GM21737 (cell line): ENCODE measurements around the gene RAB3GAP1.
"Not testable (repeated sequence)": the region's sequence is repeated elsewhere in the genome, so short reads cannot be mapped to it uniquely, and the experiment has no call there.

Experiments
- ATAC-seq: cut with Tn5 transposase; IDR thresholded peaks from one replicate; pipeline ENCODE4 v1.9.1; 2021; ENCODE audit warnings: mild to moderate bottlenecking, moderate library complexity; ENCODE audit not compliant: unreplicated experiment

RAB3GAP1 gene

DNA sequence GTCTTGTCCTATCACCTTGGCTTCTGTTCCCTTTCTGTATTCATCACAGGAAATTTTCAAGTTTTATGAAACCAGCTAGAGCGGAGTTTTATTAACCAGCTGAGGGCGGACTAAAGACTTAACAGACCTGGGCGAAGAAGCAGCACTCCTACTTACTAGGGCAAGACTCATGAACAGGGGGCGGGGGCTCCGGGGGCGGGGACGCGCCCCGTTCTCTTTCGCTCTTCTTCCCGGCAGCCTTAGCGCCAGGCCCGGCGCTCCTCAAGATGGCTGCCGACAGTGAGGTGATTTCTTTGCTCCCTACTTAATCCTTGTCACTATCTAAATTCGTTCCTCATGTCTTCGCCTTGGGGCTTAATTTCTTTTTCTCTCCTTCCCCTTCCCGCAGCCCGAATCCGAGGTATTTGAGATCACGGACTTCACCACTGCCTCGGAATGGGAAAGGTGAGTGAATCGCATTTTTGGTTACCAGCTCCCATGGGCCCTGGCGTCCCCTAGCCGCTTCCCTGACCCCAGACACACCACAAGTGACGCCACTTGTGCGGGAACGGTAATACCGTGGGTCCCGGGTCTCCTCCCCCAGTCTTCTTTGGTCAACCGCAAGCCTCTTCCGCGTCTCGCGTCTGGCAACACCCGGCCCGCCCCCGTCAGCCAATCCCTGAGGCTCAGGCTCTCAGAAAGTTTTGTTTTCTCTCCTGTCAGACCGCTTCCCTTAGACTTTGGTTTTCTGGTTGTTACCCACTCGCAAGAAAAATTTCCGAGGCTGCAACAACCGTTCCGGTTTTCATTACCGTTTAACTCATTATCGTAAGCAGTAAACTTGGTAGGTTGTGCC is at the start of gene RAB3GAP1:
Gene RAB3GAP1 (plus strand): TSS at position 251 of the 835 bp plus-strand sequence. CDS start 16 bp downstream, at position 267.
- peak; percentile 78 for ATAC-seq

DNA sequence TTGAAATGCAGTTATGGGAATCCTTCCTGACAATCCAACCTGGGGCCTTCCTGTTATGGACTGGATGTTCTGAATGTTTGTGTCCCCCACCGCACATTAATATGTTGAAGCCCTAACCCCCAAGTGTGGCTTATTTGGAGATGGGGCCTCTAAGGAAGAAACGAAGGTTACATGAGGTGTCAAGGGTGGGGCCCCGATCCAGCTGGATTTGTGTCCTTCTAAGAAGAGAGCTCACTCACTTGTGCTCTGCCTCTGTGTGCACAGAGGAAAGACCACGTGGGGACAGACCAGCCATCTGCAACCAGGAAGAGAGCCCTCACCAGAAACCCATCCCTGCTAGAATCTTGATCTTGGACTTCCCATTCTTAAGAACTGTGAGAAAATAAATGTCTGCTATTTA is 49.3 kb upstream of the RAB3GAP1 start:
- no peak for ATAC-seq

DNA sequence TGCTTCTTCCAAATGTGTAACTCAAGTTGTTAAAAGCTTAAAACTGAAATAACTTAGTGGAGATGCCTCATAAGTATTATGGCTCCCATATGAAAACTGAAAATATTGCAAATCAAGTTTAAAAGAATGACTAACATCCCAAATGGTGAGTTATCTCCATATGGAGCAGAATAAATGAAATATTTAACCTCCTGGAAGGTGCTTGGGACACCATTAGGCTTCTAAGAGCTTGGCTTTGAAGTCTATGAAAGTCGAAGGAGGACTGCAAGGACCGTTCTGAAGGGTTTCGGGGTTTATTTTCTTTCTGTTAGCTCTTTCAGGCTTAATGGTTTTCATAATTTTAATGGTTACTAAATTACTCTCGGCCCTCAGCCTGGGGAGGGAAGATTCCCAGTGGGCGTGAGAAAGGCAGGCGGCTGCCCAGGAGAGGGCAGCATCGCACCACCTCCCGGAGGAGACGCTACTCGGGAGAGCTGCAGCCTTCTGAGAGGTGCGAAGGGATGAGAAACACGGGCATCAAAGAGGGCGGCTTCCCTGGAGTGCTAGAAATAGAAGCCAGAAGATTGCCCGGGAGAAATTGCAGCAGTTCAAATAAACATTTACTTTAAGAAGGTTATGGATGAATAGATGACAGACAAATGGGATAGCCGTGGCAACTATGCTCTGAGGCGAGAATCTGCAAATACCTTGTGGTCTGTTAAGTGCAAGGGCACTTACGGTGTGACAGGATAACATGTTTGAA is 47.9 kb upstream of the RAB3GAP1 start:
- ATAC-seq = peak; percentile 89

DNA sequence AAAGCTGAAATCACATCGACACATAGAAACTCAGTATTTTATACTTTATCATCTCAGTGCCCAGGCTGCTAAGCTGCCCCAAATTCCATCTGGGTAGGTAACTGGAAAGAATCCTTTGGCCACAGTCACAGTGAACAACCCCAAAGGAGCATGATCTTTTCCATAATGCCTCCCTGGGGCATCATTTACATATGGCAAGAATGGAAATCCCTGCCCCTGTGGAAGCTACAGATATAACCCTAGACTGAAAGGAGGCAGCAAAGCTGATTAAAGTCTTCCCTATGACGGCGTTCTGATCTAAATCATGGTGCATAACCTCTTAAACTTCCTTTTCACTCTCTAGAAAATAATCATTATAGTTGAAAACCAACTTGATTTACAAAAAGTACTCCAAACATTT is 46.3 kb upstream of the RAB3GAP1 start:
- ATAC-seq = no peak

DNA sequence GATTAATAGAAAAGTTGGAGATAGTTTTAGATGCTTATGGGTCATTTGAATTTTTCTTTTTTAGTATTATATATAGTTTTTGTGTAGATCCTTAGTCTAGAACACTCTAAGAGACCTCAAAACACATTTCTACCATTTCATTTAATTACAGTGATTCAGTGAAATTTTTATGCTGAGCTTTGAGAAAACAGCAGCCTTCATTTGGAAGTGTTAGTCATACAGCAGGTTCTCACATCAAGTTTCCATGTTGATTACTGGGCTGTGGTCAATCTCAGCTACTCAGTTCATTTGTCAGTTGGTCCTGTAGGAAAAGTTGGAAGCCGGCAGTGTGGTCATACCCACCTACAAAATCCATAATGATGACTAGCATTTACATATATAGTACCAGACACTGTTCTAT is 42.8 kb upstream of the RAB3GAP1 start:
- ATAC-seq = no peak

DNA sequence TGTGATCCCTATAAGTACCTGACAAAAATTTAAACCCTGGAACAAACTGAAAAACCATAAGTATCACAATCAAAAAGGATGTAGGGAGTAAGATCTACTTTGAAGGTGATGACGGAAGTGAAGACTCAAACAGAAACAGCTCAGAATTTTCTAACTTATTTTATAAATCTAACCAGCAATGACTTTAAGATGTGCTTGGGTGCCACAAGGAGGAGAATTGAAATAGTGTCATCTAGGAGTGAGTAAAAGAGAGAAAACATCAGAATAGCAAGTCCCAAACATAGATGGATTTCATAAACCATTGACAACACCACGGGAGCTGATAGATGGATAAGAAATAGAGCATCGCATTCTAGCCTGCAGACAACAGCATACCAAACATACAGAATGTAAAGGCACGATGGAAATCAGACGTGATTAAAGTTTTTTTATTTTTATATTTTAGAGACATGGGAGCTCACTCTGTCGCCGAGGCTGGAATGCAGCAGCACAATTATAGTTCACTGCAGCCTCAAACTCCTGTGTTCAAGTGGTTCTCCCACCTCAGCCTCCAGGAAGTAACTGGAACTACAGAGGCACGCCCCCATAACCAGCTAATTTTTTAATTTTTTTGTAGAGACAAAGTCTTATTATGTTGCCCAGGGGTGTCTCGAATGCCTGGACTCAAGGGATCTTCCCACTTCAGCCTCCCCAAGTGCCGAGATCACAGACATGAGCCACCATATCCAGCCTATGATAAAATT is 41.7 kb upstream of the RAB3GAP1 start:
- ATAC-seq = no peak

DNA sequence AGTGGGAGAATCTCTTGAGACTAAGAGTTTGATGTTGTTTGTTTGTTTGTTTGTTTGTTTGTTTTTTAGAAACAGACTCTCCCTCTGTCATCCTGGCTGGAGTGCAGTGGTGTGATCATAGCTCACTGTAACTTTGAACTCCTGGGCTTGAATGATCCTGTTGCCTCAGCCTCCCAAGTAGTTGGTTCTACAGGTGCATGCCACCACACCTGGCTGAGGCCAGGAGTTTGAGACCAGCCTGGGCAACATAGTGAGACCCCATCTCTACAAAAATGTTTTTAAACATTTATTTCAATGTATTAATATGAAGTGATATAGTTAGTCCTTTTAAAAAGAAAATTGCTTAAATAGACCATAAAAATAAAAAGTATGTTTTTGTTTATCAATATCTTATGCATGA is 40.5 kb upstream of the RAB3GAP1 start:
- no peak for ATAC-seq

DNA sequence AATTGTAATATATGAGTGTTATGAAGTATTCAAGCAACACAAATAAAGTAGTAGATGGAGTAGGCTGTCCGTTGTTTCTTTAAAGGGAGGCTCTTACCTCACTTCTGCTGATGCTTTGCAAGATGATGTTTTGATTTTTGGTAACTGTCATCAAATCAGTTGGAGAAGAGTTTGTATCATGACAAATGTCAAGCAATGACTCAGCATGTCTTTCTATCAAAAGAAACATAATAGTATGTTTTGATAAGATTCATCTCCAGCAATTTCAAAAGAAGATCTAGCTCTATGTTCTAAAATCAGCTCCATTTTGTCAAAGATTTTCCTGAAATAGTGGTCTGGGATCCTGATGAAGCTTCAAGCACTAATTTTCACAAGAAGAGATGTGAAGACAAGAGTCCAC is 30.5 kb upstream of the RAB3GAP1 start:
- ATAC-seq = no peak

DNA sequence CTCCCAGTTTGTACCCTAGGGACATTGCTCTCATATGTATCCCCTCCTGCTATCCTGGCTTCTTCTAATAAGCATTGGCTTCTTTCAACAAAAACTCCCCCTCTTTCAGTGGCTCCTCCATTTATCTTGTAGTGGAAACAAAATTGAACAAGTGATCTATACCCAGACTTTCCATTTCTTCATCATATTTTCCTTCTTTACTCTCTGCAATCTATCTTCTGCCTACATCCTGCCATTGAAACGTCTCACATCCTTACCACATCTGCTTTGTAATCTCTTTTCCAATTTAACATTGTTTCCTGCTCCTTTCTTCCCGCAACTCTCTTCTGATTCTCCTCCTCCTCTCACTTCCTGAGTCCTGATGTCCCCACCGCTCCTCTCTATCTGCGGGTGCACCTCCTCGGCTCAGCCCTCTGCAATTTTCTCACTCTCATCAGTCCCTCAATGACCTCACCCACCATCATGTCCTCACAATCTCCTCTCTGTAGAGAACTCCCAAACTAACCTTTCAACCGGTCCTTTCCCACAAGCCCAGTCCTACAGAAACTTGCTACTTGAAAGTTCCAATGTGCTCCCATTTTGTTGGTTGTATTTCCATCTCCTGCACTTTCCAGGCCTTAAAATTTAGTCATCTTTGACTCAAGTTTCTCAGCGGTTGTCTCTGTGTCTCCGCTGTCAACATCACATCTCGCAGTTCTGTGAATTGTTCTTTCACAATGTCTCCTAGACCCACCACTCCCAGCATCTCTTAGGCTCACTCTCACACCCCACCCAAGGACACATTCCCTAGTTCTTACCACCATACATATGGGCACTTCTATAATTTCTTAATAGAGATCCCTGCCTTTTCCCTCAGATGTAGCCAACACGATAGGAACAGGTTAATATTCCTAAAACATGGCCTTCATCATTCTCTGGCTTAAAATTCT is 28.9 kb upstream of the RAB3GAP1 start:
- no peak for ATAC-seq

DNA sequence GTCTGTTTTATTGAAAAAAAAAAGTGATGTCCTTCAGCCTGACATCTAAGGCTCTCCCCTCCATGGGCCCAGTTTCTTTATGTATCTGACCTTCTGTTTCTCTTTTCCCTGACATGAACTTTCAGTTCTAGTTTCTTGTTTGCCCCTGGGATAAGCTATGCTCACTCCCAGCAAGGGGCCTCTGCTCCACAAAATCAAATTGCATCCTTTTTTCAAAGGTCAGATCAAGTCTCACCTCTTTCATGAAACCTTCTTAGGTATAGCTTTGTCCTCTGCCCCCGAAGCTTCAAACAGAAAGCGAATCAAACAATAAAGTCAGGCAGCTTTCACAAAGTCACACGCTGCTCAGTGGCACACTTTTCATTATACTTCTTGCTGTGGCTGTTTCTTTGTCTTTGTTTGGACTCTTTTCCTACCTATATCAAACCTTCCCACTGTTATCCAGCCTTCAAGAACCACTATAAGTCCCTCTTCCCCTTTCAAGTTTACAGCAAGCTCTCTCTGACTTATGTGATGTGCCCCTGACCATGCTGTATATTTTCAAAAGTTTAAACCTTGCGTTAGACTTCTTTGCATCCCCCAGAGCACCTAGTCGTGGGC is 28.1 kb upstream of the RAB3GAP1 start:
- no peak for ATAC-seq

DNA sequence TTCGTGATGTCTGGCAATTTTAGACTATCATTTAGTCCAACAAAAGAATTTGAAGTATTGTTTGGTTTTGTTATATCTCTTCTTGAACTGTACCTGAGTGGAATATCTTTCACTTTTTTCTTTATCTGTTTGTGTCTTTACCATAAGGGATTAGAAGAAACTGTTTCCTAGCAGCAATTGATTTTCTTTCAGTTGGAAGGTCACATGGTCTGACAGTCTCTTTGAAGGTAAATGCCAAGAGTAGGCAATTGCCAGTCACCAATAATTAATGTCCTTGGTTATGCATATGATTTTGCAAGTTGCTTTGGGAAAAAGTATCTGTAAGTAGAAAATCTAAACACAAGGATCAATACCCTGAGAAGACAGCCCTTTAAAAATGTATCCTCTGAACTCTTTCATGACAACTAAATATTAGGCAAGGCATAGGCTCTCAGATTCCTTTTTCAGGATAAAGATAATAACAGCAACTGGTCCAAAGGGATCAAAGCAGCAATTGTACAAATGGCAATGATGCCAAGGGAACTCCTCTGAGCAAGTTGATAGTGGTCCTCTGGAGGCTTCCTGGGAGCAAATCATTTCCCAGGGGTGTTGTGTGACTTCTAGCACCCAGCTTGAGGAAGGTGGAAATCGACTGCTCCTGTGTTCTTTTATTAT is 22.5 kb upstream of the RAB3GAP1 start:
- ATAC-seq = no peak

DNA sequence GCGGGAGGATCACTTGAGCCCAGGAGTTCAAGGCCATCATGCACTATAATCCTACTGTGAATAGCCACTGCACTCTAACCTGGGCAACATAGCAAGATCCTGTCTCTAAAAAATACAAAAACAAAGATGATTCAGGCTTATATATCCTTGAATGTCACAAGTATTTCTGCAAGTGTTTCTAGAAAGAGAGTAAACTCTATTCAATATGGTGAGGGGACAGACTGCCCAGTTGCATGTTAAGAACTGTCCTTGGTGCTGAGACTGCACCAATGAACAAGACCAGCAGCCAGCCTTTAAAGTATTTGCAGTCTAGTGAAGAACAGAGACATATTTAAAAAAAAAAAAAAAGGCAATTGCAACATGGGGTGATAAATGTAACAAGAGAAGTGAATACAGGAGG is 21.3 kb upstream of the RAB3GAP1 start:
- ATAC-seq = no peak

DNA sequence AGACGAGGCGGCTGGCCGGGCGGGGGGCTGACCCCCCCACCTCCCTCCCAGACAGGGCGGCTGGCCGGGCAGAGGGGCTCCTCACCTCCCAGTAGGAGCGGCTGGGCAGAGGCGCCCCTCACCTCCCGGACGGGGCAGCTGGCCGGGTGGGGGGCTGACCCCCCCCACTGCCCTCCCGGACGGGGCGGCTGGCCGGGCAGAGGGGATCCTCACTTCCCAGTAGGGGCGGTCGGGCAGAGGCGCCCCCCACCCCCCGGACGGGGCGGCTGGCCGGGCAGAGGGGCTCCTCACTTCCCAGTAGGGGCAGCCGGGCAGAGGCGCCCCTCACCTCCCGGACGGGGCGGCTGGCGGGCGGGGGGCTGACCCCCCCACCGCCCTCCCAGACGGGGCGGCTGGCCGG is 18.9 kb upstream of the RAB3GAP1 start:
- ATAC-seq = not testable (repeated sequence)

DNA sequence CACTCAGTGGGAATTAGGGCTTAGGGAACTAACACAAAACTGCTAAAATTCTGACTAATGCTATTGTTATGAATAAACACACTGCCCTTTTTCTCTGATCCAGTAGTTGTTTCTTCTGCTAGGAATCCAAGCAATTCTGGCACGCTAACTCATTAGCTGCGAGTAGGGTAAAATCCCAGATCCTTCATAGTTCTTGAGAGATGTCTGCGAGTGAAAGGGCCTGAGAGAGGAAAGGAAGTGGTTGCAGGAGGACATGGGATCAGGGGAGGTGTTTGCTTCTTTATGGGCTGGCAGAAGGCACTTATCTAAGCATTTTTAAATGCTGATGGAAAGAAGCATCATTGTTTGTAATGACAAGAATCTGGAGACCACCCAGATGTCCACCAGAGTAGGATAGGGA is 14.3 kb upstream of the RAB3GAP1 start:
- ATAC-seq = no peak

DNA sequence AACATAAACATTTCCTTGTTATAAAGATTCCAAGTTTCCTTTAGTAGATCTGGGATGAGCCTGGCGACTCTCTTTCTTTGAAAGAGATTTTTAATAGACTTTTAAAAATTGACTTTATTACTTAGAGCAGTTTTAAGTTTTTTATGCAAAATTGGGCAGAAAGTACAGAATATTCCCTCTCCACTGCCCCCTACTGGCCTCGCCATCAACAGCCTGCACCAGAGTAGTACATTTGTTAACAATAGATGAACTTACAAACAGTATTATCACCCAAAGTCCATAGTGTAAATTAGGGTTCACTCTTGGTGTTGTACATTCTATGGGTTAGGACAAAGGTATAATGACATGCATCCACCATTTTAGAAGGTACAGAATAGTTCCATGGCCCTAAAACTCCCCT is 8.7 kb upstream of the RAB3GAP1 start:
- no peak for ATAC-seq

DNA sequence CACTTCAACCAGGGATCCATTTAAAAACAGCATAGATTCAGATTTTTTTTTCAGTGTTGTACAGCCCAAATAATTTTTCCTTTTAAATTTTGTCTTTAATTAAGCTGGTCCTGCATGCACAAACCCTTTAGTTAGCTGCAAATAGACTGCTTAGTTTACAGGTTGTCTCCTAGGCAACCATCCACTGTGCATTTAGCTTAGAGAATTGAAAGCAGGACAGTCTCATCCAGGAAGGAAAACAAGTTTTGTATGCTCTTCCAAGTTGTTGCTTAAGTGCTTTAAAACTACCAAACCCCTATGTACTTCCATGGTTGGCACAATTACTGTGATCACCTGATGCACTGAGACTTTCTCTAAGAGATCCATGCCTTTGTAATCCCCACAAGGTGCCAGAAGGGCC is 4.8 kb upstream of the RAB3GAP1 start, which contains the start of gene MAP3K19:
Gene MAP3K19 (minus strand): TSS at position 148 of the 400 bp plus-strand sequence. CDS start 22,800 bp downstream, outside the sequence.
- ATAC-seq = no peak

DNA sequence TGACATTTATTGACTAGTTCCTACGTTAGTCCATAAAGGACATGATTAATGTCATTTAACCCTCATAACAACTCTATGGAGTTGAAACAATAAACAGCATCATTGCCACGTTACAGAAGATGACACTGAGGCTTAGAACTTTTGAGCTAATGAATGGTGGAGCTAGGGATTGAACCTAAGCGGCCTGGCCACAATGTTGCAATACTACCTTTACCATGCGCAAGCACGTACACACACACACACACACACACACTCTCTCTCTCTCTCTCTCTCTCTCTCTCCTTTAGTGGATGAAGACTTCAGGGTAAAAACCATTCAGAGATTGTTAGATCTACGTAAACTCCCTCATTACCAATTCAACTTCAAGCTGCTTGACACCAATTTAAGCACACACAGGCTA is 4.0 kb upstream of the RAB3GAP1 start:
- no peak for ATAC-seq

DNA sequence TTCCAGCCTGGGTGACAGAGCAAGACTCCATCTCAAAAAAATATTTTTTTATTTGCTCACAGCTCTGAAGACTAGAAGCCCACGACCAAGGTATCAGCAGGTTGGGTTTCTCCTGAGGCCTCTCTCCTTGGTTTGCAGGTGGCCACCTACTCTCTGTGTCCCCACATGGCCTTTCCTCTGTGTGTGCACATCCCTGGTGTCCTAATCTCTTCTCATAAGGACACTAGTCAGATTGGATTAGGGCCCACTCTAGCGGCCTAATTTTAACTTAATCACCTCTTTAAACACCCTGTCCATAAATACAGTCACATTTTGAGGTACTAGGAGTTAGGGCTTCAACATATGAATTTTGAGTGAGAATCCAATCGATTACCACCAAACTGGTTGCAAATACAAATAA is 2.0 kb upstream of the RAB3GAP1 start:
- ATAC-seq = no peak

DNA sequence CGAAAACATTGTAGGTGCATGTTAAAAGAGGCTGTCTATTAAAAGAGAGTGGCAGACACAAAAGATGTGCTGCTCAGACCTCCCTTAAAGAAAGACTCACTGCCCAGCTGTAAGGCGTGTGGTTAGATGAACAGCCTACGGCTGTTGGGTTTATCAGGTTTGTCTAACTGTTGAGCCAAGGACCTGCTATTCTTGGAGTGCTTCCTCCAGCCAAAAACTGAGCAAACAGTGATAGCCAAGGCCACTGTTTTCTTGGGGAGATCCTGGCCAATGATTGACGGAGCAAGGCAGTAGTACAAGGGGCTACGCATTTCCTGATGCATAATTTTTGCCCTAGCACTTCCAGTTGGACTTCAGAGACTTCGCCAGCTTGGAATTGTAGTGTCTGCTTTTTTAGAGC is 1.4 kb upstream of the RAB3GAP1 start:
- no peak for ATAC-seq
